ENCODE results near the gene CCDC12.

- no peak for TF ChIP-seq CTCF (IDR thresholded peaks at IDR 0.05; ENCODE audit: low read length)
- no peak for TF ChIP-seq EZH2 (optimal IDR thresholded peaks at IDR 0.05; ENCODE audit: low read depth, low read length)
These were observed 48.4 kb upstream of the CCDC12 start for GRCh38 chr3:47024932-47025331.
